H1 (cell line): ENCODE data around the gene RAP1A. TPM values are rescaled to one million over a fixed set of nuclear protein-coding genes. Genes with fewer than 3 reads are reported as not detected.

Experiments used
- CTCF ChIA-PET: fragments of 300-600 bp; sonication (Branson Sonifier 250); formaldehyde crosslinking; loops from one replicate; lab custom pipeline; 2021; ENCODE audit not compliant: partially characterized antibody; lab: Charles Lee
- POLR2A ChIA-PET: fragments of 300-600 bp; sonication (Branson Sonifier 250); formaldehyde crosslinking; loops from one replicate; lab custom pipeline; 2021; ENCODE audit warnings: inconsistent platforms; ENCODE audit not compliant: partially characterized antibody; lab: Charles Lee
- DNase-seq, 2 experiments: peaks; one replicate each; pipeline versions ENCODE4 v3.0.0 to v3.0.0-alpha.2; 2010 to 2022; ENCODE audit warnings: low spot score in 2 of 2, low read depth in 1 of 2, mixed read lengths in 1 of 2
- FAIRE-seq: peaks from 2 replicates; lab custom pipeline; 2011; peaks lifted over from hg19 to GRCh38; lab: Jason Lieb, UNC
- H2AFZ ChIP-seq: 2 replicates; pipeline ENCODE4 v1.8.1; 2012; ENCODE audit warnings: low read length, inconsistent platforms
- H2AK5ac ChIP-seq: 2 replicates; pipeline ENCODE4 v1.6.1; 2013; ENCODE audit warnings: low read depth, low read length
- H2BK120ac ChIP-seq: replicated peaks from 2 replicates; pipeline ENCODE3; 2013; ENCODE audit warnings: low read depth, low read length, inconsistent platforms
- H2BK12ac ChIP-seq: 2 replicates; pipeline ENCODE4 v1.6.1; 2013; ENCODE audit warnings: low read depth, low read length
- H2BK15ac ChIP-seq: 2 replicates; pipeline ENCODE4 v1.6.1; 2013; ENCODE audit warnings: low read length
- H2BK20ac ChIP-seq: 2 replicates; pipeline ENCODE4 v1.6.1; 2013; ENCODE audit warnings: low read length
- H2BK5ac ChIP-seq: 2 replicates; pipeline ENCODE4 v1.6.1; 2013; ENCODE audit warnings: low read depth, low read length
- H3K14ac ChIP-seq: 2 replicates; pipeline ENCODE4 v1.6.1; 2013; ENCODE audit warnings: inconsistent platforms; ENCODE audit not compliant: insufficient read length
- H3K18ac ChIP-seq: 2 replicates; pipeline ENCODE4 v1.6.1; 2013; ENCODE audit warnings: low read length; ENCODE audit errors: extremely low read depth
- H3K23ac ChIP-seq: 2 replicates; pipeline ENCODE4 v1.6.1; 2013; ENCODE audit warnings: inconsistent platforms; ENCODE audit not compliant: insufficient read length
- H3K23me2 ChIP-seq: 2 replicates; pipeline ENCODE4 v1.6.1; 2013; ENCODE audit warnings: low read depth, low read length
- H3K27ac ChIP-seq: 2 replicates; pipeline ENCODE4 v1.6.1; 2011; ENCODE audit warnings: low read depth, low read length, inconsistent platforms
- H3K27me3 ChIP-seq, 4 experiments: replicated peaks in 1 of 4; 1 replicate in 1 of 4; 2 replicates in 3 of 4; pipeline versions ENCODE4 v1.6.1 to v1.8.1; 2011 to 2013; ENCODE audit warnings: low read length in 3 of 4, mild to moderate bottlenecking in 3 of 4, inconsistent platforms in 2 of 4, mixed read lengths in 2 of 4, moderate library complexity in 1 of 4; ENCODE audit not compliant: control insufficient read depth in 3 of 4, insufficient read depth in 3 of 4; ENCODE audit errors: extremely low read depth in 1 of 4
- H3K36me3 ChIP-seq, 4 experiments: 2 replicates each; pipeline versions ENCODE4 v1.6.1 to v1.8.1; 2011 to 2013; ENCODE audit warnings: mild to moderate bottlenecking in 4 of 4, low read length in 3 of 4, moderate library complexity in 2 of 4, control low read depth in 1 of 4, inconsistent platforms in 1 of 4; ENCODE audit not compliant: insufficient read depth in 4 of 4, control insufficient read depth in 2 of 4
- H3K4ac ChIP-seq: replicated peaks from 2 replicates; pipeline ENCODE3; 2013; ENCODE audit warnings: low read length, low read depth, mixed read lengths, inconsistent platforms; ENCODE audit not compliant: insufficient read length
- H3K4me1 ChIP-seq, 4 experiments: replicated peaks in 1 of 4; 1 replicate in 1 of 4; 2 replicates in 3 of 4; pipeline versions ENCODE4 v1.6.1 to v1.8.1; 2011 to 2013; ENCODE audit warnings: low read length in 3 of 4, inconsistent platforms in 2 of 4, mixed read lengths in 1 of 4; ENCODE audit not compliant: insufficient read depth in 4 of 4, control insufficient read depth in 3 of 4
- H3K4me2 ChIP-seq, 2 experiments: 2 replicates each; pipeline versions ENCODE4 v1.6.1 to v1.8.1; 2011 to 2013; ENCODE audit warnings: low read depth in 2 of 2, low read length in 2 of 2, control low read depth in 1 of 2, inconsistent platforms in 1 of 2, mild to moderate bottlenecking in 1 of 2; ENCODE audit not compliant: insufficient read depth in 1 of 2
- H3K4me3 ChIP-seq, 4 experiments: fragments of 200-600, 300-600 bp in 1 of 4; sonication (generic), shearing (Covaris generic), sonication (Bioruptor Twin) in 1 of 4; 2 replicates each; pipeline versions ENCODE4 v1.5.1 to v1.8.1; 2011 to 2016; ENCODE audit warnings: low read length in 4 of 4, low read depth in 3 of 4, control low read depth in 2 of 4, inconsistent platforms in 2 of 4, mild to moderate bottlenecking in 2 of 4, mixed read lengths in 1 of 4, moderate library complexity in 1 of 4; ENCODE audit not compliant: insufficient read depth in 2 of 4; ENCODE audit errors: extremely low read depth in 1 of 4
- H3K56ac ChIP-seq: replicated peaks from 2 replicates; pipeline ENCODE3; 2013; ENCODE audit warnings: low read depth, mild to moderate bottlenecking, mixed read lengths, low read length, inconsistent platforms; ENCODE audit not compliant: insufficient read length
- H3K79me1 ChIP-seq: 2 replicates; pipeline ENCODE4 v1.6.1; 2013; ENCODE audit warnings: low read depth, low read length, control low read depth
- H3K79me2 ChIP-seq, 2 experiments: 2 replicates each; pipeline versions ENCODE4 v1.6.1 to v1.8.1; 2012 to 2013; ENCODE audit warnings: low read length in 2 of 2, mild to moderate bottlenecking in 2 of 2, inconsistent platforms in 1 of 2; ENCODE audit not compliant: insufficient read depth in 2 of 2, control insufficient read depth in 1 of 2
- H3K9ac ChIP-seq, 4 experiments: replicated peaks in 1 of 4; 1 replicate in 1 of 4; 2 replicates in 3 of 4; pipeline versions ENCODE4 v1.6.1 to v1.8.1; 2011 to 2013; ENCODE audit warnings: low read depth in 3 of 4, low read length in 3 of 4, control low read depth in 2 of 4, mild to moderate bottlenecking in 2 of 4, moderate library complexity in 2 of 4, inconsistent platforms in 1 of 4; ENCODE audit errors: extremely low read depth in 1 of 4
- H3K9me3 ChIP-seq, 2 experiments: 2 replicates each; pipeline versions ENCODE4 v1.6.1 to v1.8.1; 2012 to 2013; ENCODE audit warnings: mild to moderate bottlenecking in 2 of 2, moderate library complexity in 2 of 2, control low read depth in 1 of 2, inconsistent platforms in 1 of 2, low read depth in 1 of 2, low read length in 1 of 2, mixed read lengths in 1 of 2; ENCODE audit not compliant: insufficient read depth in 2 of 2
- H4K20me1 ChIP-seq, 2 experiments: replicated peaks in 1 of 2; 2 replicates each; pipeline versions ENCODE3 to v1.8.1; 2011 to 2013; ENCODE audit warnings: inconsistent platforms in 2 of 2, low read length in 2 of 2, mild to moderate bottlenecking in 1 of 2; ENCODE audit not compliant: insufficient read depth in 2 of 2, control insufficient read depth in 1 of 2
- H4K5ac ChIP-seq: 2 replicates; pipeline ENCODE4 v1.6.1; 2013; ENCODE audit warnings: low read length, low read depth, mixed read lengths, inconsistent platforms; ENCODE audit not compliant: insufficient read length
- H4K8ac ChIP-seq: 2 replicates; pipeline ENCODE4 v1.8.0; 2013; ENCODE audit warnings: mild to moderate bottlenecking, moderate library complexity, low read length, inconsistent platforms; ENCODE audit not compliant: insufficient read depth; ENCODE audit errors: extremely low read depth
- H4K91ac ChIP-seq: replicated peaks from 2 replicates; pipeline ENCODE3; 2013; ENCODE audit warnings: low read length, mixed read lengths, inconsistent platforms; ENCODE audit not compliant: insufficient read length
- BACH1 ChIP-seq: IDR thresholded peaks from 2 replicates; pipeline ENCODE4 v1.6.1; 2012; ENCODE audit warnings: low read length, improper control_type of control experiment
- BCL11A ChIP-seq, 2 experiments: IDR thresholded peaks; one replicate each; pipeline ENCODE4 v1.6.1; 2011; ENCODE audit warnings: low read depth in 2 of 2, low read length in 2 of 2, mild to moderate bottlenecking in 2 of 2
- GTF2F1 ChIP-seq: IDR thresholded peaks from 2 replicates; pipeline ENCODE4 v1.6.1; 2012; ENCODE audit warnings: low read depth, low read length, improper control_type of control experiment, borderline replicate concordance
- TAF1 ChIP-seq: IDR thresholded peaks from 2 replicates; pipeline ENCODE4 v1.6.1; 2011; ENCODE audit warnings: mild to moderate bottlenecking, low read depth, low read length
- WGBS, 2 experiments: shearing (Covaris generic) in 1 of 2; methylation state at CpG; one replicate each; pipeline versions ENCODE4 v1.1.6 to v1.1.7; 2013 to 2015; ENCODE audit warnings: low lambda C conversion rate in 2 of 2, mixed read lengths in 2 of 2, inconsistent platforms in 1 of 2, low coverage in 1 of 2, missing lambda C conversion rate in 1 of 2; ENCODE audit not compliant: insufficient replicate concordance in 2 of 2, insufficient coverage in 1 of 2, insufficient read length in 1 of 2; ENCODE audit errors: extremely low coverage in 1 of 2, missing lambda C conversion rate in 1 of 2; 5-methylcytosine and 5-hydroxymethylcytosine counted together
- polyA plus RNA-seq, 7 experiments: library from polyadenylated mRNA; depleted of rRNA in 3 of 7; stranded (reverse) in 5 of 7; unstranded in 2 of 7; fragments of >200 nt in 5 of 7; fragments of 200-250 nt in 2 of 7; gene quantifications; 1 replicate in 5 of 7; 2 replicates in 1 of 7; 4 replicates in 1 of 7; pipeline versions ENCODE4 v1.2.1 to v1.2.3, GENCODE V29; 2011 to 2013; ENCODE audit warnings: missing spikeins in 2 of 7, mixed read lengths in 2 of 7
- total RNA-seq: library from RNA; stranded (reverse); fragmentation: NEBNext Ultra II Directional; extraction: Animal tissue kit (Norgen Biotek cat#: 25700); gene quantifications from 2 replicates; pipeline ENCODE4 v1.2.1, GENCODE V29; 2021

Gene RAP1A
- total and polyA plus RNA-seq, 2 of the 8 experiments (the other 6 are each of a cell fraction or from before 2014, with no cell fraction given), result 10.9 to 35.8 TPM

DNA sequence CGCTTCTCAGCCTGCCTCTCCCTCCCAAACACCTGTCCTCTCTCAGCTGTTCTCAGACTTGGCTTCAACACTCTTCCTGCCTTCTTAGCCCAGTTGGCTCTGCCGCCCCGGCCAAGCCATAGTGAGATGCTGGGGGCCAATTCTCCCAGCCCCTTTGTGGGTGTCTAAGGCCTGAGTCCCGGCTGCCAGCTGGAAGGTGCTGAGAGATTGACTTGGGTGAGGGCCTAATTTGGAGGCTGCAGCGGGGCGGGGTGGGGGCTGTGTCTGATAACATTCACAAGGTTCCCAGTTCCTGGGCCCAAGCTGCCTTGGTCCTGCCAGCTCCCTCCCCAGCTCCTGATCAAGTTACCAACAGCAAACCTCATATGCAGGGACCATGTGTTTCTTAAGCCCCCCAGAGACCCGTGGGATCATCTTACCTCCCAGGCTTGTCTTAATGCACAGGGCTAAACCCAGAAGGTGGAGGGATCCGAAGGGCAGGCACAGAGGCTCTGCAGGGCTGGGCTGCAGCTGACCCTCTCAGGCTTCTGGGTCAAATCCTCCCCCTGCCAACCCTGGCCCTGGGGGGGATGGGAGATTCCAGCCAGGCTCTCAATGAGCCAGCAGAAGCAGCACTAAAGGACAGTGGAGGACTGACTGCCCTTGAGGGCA lies 109.8 kb downstream of the RAP1A start:
- DNase-seq (peak in 1 of 2 experiments; percentile 46), FAIRE-seq (no peak)
- Histone ChIP-seq H3K23ac (no peak overlapping the region), H4K91ac (no peak overlapping the region), H4K5ac (no peak overlapping the region), H2AK5ac (no peak overlapping the region), H3K79me2 (peaks cover 0 to 34% of the 10 kb centered on the region in 2 experiments; a peak in 2 of 4 replicates), H3K36me3 (peaks cover 0 to 5% (median 2%) of the 10 kb centered on the region in 4 experiments; a peak in 4 of 8 replicates), H3K4me1 (peaks cover 0 to 20% (median 8%) of the 10 kb centered on the region in 4 experiments; a peak in 5 of 7 replicates), H3K27ac (no peak overlapping the region), H2BK15ac (no peak overlapping the region), H3K4ac (no peak overlapping the region), H3K56ac (no peak overlapping the region), H3K9me3 (no peaks in the 10 kb centered on the region), H3K4me3 (no peak overlapping the region), H4K20me1 (peaks cover 3% of the 10 kb centered on the region in 2 experiments), H3K79me1 (peaks cover 16% of the 10 kb centered on the region), H3K14ac (no peak overlapping the region), H4K8ac (no peak overlapping the region), H2AFZ (no peak overlapping the region), H3K23me2 (no peaks in the 10 kb centered on the region; the same call in 1 of the 2 replicates), H2BK20ac (no peak overlapping the region), H3K4me2 (no peak overlapping the region), H3K9ac (no peak overlapping the region; a peak in 1 of 7 replicates), H2BK12ac (no peak overlapping the region), H2BK5ac (no peak overlapping the region; the same call in 1 of the 2 replicates), H2BK120ac (no peak overlapping the region), H3K27me3 (no peaks in the 10 kb centered on the region; a peak in 1 of 7 replicates), H3K18ac (no peak overlapping the region)
- no peak for TF ChIP-seq GTF2F1
- TF ChIP-seq TAF1, result no peak
- no peak for TF ChIP-seq BACH1
- no peak for TF ChIP-seq BCL11A (IDR thresholded peaks at IDR 0.05; ENCODE audit: low read depth in 2 of 2, low read length in 2 of 2)
- CTCF ChIA-PET, result interaction anchor here (2.1 to 42.0 kb wide), 3 partner anchors 0 to 40 kb away, joined by 7 to 1070 read pairs (median 1070); partner anchors contain the start of genes DDX20 and INKA2
- POLR2A ChIA-PET, result interaction anchor here (18.0 to 19.0 kb wide), 2 partner anchors 8 kb away, joined by 343 read pairs; partner anchors contain the start of gene INKA2
- 80% methylated on average over 8 of the region's 8 CpGs; no CpG with 5 or more reads in 1 of the 2 experiments for WGBS, 2 experiments
